HepG2 (cell line): Measurements from ENCODE around the gene WDFY1. TPM values are rescaled to one million over a fixed set of nuclear protein-coding genes. Genes with fewer than 3 reads are reported as not detected.
A peak's percentile ranks its signal among the peaks of the same experiment; 100 is the strongest.

Experiments
- ATF7 ChIP-seq, 2 experiments: fragments of 450-650 bp in 1 of 2; sonication (generic) in 1 of 2; formaldehyde crosslinking in 1 of 2; IDR thresholded peaks; 2 replicates each; pipeline versions ENCODE4 v1.4.0 to v1.6.1; 2016 to 2020; ENCODE audit warnings: antibody characterized with exemption in 1 of 2, mild to moderate bottlenecking in 1 of 2, missing genetic modification reagents in 1 of 2
- FOSL1 ChIP-seq: sonication (generic); formaldehyde crosslinking; IDR thresholded peaks from 2 replicates; pipeline ENCODE4 v1.9.0; 2021; ENCODE audit warnings: missing genetic modification reagents, borderline replicate concordance
- GLMP ChIP-seq: sonication (generic); formaldehyde crosslinking; IDR thresholded peaks from 2 replicates; pipeline ENCODE4 v1.9.0; 2021; ENCODE audit warnings: missing genetic modification reagents, mild to moderate bottlenecking, borderline replicate concordance
- GPBP1L1 ChIP-seq: sonication (generic); formaldehyde crosslinking; IDR thresholded peaks from 2 replicates; pipeline ENCODE4 v1.5.0; 2020; ENCODE audit warnings: mild to moderate bottlenecking, missing genetic modification reagents
- GRHL1 ChIP-seq: sonication (generic); formaldehyde crosslinking; conservative IDR thresholded peaks from 2 replicates; pipeline ENCODE4 v1.8.0; 2022; ENCODE audit warnings: missing genetic modification reagents
- HDAC2 ChIP-seq: sonication (generic); formaldehyde crosslinking; IDR thresholded peaks from 2 replicates; pipeline ENCODE4 v1.4.0; 2020; ENCODE audit warnings: missing genetic modification reagents
- HNF4A ChIP-seq: sonication (generic); formaldehyde crosslinking; IDR thresholded peaks from 2 replicates; pipeline ENCODE4 v1.4.0; 2020; ENCODE audit warnings: missing genetic modification reagents
- HOXA3 ChIP-seq: sonication (generic); formaldehyde crosslinking; IDR thresholded peaks from 2 replicates; pipeline ENCODE4 v1.5.0; 2020; ENCODE audit warnings: missing genetic modification reagents
- HOXA5 ChIP-seq: sonication (generic); formaldehyde crosslinking; IDR thresholded peaks from 2 replicates; pipeline ENCODE4 v1.4.0; 2020; ENCODE audit warnings: missing genetic modification reagents
- IKZF4 ChIP-seq: sonication (generic); formaldehyde crosslinking; IDR thresholded peaks from 2 replicates; pipeline ENCODE4 v1.5.1; 2020; ENCODE audit warnings: borderline replicate concordance, mild to moderate bottlenecking, low read depth, missing genetic modification reagents; ENCODE audit errors: not compliant biosample characterization
- MLLT10 ChIP-seq: sonication (generic); formaldehyde crosslinking; IDR thresholded peaks from 2 replicates; pipeline ENCODE4 v1.4.0; 2020; ENCODE audit warnings: missing genetic modification reagents
- NCOA2 ChIP-seq: sonication (generic); formaldehyde crosslinking; IDR thresholded peaks from 2 replicates; pipeline ENCODE4 v1.8.0; 2022; ENCODE audit warnings: inconsistent platforms
- NFE2L2 ChIP-seq: fragments of 150-350 bp; IDR thresholded peaks from 2 replicates; pipeline ENCODE4 v1.6.1; 2014; ENCODE audit warnings: low read length
- POLR2A ChIP-seq, 2 experiments: IDR thresholded peaks; 2 replicates each; pipeline ENCODE4 v1.6.1; 2011; ENCODE audit warnings: low read depth in 2 of 2, low read length in 2 of 2, mild to moderate bottlenecking in 1 of 2, moderate library complexity in 1 of 2; ENCODE audit not compliant: insufficient read depth in 1 of 2
- PPARG ChIP-seq: conservative IDR thresholded peaks from 2 replicates; pipeline ENCODE4 v1.6.1; 2016; ENCODE audit warnings: missing biosample characterization, missing genetic modification reagents
- PRDM10 ChIP-seq: sonication (generic); formaldehyde crosslinking; IDR thresholded peaks from 2 replicates; pipeline ENCODE4 v1.4.0; 2020; ENCODE audit warnings: low read depth, missing genetic modification reagents
- PRPF4 ChIP-seq: fragments of 200-400 bp; formaldehyde crosslinking; IDR thresholded peaks from 2 replicates; pipeline ENCODE4 v1.6.1; 2016; ENCODE audit warnings: low read length, low read depth; ENCODE audit not compliant: poor library complexity, severe bottlenecking
- RFX5 ChIP-seq: IDR thresholded peaks from 2 replicates; pipeline ENCODE4 v1.6.1; 2011; ENCODE audit warnings: low read depth, low read length, improper control_type of control experiment
- SRSF1 ChIP-seq: fragments of 200-400 bp; formaldehyde crosslinking; optimal IDR thresholded peaks from 2 replicates; pipeline ENCODE3; 2017; ENCODE audit warnings: mild to moderate bottlenecking, low read depth, low read length, moderate library complexity
- TEAD3 ChIP-seq: optimal IDR thresholded peaks from 2 replicates; pipeline ENCODE3; 2016; ENCODE audit warnings: borderline replicate concordance
- YEATS4 ChIP-seq: sonication (generic); formaldehyde crosslinking; IDR thresholded peaks from 2 replicates; pipeline ENCODE4 v1.4.0; 2020; ENCODE audit warnings: missing genetic modification reagents, borderline replicate concordance
- ZFP62 ChIP-seq: sonication (generic); formaldehyde crosslinking; IDR thresholded peaks from 2 replicates; pipeline ENCODE4 v1.4.0; 2020; ENCODE audit warnings: missing genetic modification reagents
- ZFP90 ChIP-seq: sonication (generic); formaldehyde crosslinking; IDR thresholded peaks from 2 replicates; pipeline ENCODE4 v1.8.0; 2022; ENCODE audit warnings: missing genetic modification reagents, mild to moderate bottlenecking, inconsistent platforms, borderline replicate concordance
- ZNF713 ChIP-seq: sonication (generic); formaldehyde crosslinking; IDR thresholded peaks from 2 replicates; pipeline ENCODE4 v1.4.0; 2020; ENCODE audit warnings: mild to moderate bottlenecking, missing genetic modification reagents
- polyA plus RNA-seq, 8 experiments: library from polyadenylated mRNA; depleted of rRNA in 3 of 8; stranded (reverse) in 7 of 8; unstranded in 1 of 8; fragments of >200 nt; fragmentation: Illumina TruSeq in 4 of 8; extraction: Trizol in 4 of 8; gene quantifications; 2 replicates each; pipeline versions ENCODE4 v1.2.1 to v1.2.3, GENCODE V29; 2011 to 2016; ENCODE audit warnings: low read depth in 4 of 8, missing spikeins in 1 of 8, mixed read lengths in 1 of 8; ENCODE audit not compliant: insufficient read depth in 1 of 8
- total RNA-seq, 5 experiments: library from RNA; depleted of rRNA; stranded (reverse); fragments of >200 nt; fragmentation: Illumina TruSeq; extraction: Trizol; gene quantifications; 2 replicates each; pipeline ENCODE4 v1.2.3, GENCODE V29; 2016; ENCODE audit warnings: low read depth in 1 of 5

The WDFY1 gene
- total and polyA plus RNA-seq, 2 of the 13 experiments (the other 11 are each of a cell fraction or from before 2014, with no cell fraction given): 77.0 to 78.4 TPM

- no peak for TF ChIP-seq GPBP1L1
- TF ChIP-seq PRPF4: no peak
- TF ChIP-seq MLLT10 (CRISPR knock-in tag): no peak
- TF ChIP-seq ZFP62 (CRISPR knock-in tag): no peak
- TF ChIP-seq GLMP (CRISPR knock-in tag): no peak
- no peak for TF ChIP-seq IKZF4 (CRISPR knock-in tag)
- peak; percentile 41; the same call in 1 of the 2 replicates for TF ChIP-seq HOXA3 (CRISPR knock-in tag)
- TF ChIP-seq YEATS4: peak; percentile 55; the same call in 1 of the 2 replicates
- TF ChIP-seq PRDM10: no peak
- TF ChIP-seq ZFP90: no peak
- no peak for TF ChIP-seq NCOA2 (CRISPR knock-in tag)
- peak; percentile 3 for TF ChIP-seq TEAD3
- no peak for TF ChIP-seq SRSF1
- TF ChIP-seq FOSL1 (CRISPR knock-in tag): no peak
- TF ChIP-seq ZNF713 (CRISPR knock-in tag): no peak
- TF ChIP-seq GRHL1: no peak
- peak; percentile 78 for TF ChIP-seq PPARG
- TF ChIP-seq ATF7 (IDR thresholded peaks at IDR 0.05): no peak
- TF ChIP-seq ATF7 (CRISPR knock-in tag; IDR thresholded peaks at IDR 0.05): no peak
- TF ChIP-seq HNF4A: peak; percentile 46
- peak; percentile 41; the same call in 1 of the 2 replicates for TF ChIP-seq HDAC2 (CRISPR knock-in tag)
- no peak; a peak in 1 of 4 replicates for TF ChIP-seq POLR2A (IDR thresholded peaks at IDR 0.05; ENCODE audit: insufficient read depth in 1 of 2, low read depth in 2 of 2, low read length in 2 of 2)
- no peak for TF ChIP-seq NFE2L2
- TF ChIP-seq HOXA5 (CRISPR knock-in tag): no peak
- TF ChIP-seq RFX5: no peak
These were observed 15.5 kb downstream of the WDFY1 start (continued) for GRCh38 chr2:223929571-223930102.
